OCI-LY3 (cell line): ENCODE results near the gene GKAP1.

Source experiments
- EZH2phosphoT487 ChIP-seq: fragments of 200-600 bp; shearing (Covaris generic); IDR thresholded peaks from 2 replicates; pipeline ENCODE4 v1.6.1; 2018; ENCODE audit warnings: antibody characterized with exemption, mixed run types, low read depth
- TF ChIP-seq, protein P1 (sequence below): fragments of 200-600, 300-600 bp; sonication (generic); IDR thresholded peaks from 2 replicates; pipeline ENCODE4 v1.5.1; 2014; ENCODE audit warnings: antibody characterized with exemption, low read length, low read depth

DNA sequence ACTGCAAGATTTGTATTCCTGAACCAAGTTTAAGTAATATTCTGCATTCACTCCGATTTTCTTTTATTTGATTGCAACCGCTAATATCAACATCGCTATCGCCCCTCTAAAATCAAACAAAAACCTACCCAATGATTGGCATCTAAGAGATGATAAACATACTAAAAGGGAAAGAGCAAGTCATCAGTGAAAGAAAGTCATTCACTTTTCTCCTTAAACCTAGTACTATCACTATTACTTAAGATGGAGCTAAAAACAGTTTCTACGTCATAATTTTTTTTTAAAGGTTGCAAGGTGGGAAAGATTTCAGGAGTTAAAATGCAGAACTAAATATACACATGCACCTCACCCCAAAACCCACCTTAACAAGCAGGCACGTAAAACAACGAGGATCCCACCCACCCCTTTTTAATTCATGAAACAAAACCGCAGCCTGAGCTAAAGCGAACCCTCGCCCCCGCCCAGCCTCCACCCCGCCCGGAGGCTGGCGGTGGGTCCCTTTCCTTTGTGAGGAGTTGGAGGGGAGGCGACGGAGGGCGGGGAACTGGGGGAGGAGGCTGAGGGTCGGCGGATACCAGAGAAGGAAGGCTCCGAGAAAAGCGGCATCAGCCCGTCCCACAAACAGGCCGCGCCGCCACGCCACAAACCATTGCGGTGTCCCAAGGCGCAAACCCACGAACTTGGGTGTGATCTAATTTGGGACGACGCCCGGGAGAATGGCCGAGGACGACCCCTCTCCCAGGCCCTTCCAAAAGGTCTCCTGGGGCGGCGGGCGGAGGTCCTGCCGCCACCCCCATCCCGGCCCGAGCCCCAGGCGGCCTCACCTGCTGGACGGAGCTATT lies 110.7 kb downstream of the GKAP1 start:
- TF ChIP-seq, protein P1, sequence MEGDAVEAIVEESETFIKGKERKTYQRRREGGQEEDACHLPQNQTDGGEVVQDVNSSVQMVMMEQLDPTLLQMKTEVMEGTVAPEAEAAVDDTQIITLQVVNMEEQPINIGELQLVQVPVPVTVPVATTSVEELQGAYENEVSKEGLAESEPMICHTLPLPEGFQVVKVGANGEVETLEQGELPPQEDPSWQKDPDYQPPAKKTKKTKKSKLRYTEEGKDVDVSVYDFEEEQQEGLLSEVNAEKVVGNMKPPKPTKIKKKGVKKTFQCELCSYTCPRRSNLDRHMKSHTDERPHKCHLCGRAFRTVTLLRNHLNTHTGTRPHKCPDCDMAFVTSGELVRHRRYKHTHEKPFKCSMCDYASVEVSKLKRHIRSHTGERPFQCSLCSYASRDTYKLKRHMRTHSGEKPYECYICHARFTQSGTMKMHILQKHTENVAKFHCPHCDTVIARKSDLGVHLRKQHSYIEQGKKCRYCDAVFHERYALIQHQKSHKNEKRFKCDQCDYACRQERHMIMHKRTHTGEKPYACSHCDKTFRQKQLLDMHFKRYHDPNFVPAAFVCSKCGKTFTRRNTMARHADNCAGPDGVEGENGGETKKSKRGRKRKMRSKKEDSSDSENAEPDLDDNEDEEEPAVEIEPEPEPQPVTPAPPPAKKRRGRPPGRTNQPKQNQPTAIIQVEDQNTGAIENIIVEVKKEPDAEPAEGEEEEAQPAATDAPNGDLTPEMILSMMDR: no peak
- no peak for TF ChIP-seq EZH2phosphoT487
